GM21515 (cell line): Measurements from ENCODE around the gene HTR5A.
"Not testable (repeated sequence)": the region's sequence is repeated elsewhere in the genome, so short reads cannot be mapped to it uniquely, and the experiment has no call there.

Experiments
- ATAC-seq: cut with Tn5 transposase; IDR thresholded peaks from one replicate; pipeline ENCODE4 v1.9.1; 2021; ENCODE audit not compliant: unreplicated experiment

The HTR5A gene

DNA sequence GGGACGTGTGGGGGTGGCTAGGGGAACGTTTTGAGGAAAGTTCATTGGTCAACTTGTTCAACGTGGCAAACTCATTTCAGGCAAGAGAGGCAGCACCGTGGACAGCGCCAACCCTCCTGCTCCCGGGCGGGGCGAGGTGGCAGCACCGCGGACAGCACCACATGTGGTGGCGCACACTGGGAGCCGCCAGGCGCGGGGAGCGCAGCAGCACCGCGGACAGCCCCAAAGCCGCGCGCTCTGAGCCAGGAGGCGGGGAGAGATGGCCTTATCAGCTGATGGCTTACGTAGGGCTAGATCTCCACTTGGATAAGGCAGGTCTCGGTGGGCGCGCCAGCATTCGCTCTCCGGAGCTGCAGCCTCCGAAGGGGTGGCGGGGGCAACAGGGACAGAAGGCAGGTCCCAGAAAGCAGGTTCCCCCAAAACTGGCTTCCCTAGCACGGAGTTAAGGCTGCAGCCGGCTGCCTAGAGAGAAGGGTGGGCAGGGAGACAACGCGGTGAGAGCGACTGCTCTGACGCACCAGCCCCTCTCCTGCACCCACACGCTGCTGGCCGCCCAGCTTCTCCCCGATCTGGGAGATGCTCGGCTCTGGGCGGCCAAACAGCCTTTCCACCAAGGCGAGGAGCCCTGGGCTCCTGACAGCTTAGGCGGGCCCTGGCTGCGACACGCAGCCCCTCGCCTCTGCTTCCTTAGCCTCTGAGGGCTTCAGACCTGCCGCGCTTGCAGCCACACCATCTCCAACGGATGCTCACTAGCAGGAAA lies at the start of gene HTR5A:
HTR5A (plus strand) TSS at position 333 of the 760 bp plus-strand sequence. CDS start 576 bp downstream, outside the sequence.
- ATAC-seq, result peak; percentile 95

DNA sequence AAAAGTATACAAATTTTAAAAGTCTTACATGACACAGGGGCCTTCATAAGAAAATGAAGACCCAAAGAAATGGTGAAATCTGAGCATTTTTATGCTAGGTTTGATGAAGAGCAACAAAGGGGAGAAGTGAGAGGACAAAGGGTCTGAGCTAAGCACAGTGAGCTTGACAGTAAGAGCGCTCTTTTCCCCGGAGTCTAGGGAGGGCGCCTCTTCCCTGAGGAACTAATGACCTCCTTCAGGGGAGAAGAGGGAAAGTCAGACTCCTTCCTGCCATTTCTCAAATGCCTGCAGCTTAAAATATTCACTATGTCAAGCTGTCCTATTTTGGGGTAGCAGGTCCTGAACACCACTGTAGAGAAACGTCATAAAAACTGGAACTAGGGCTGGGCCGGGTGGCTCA lies 49.1 kb upstream of the HTR5A start:
- no peak for ATAC-seq

DNA sequence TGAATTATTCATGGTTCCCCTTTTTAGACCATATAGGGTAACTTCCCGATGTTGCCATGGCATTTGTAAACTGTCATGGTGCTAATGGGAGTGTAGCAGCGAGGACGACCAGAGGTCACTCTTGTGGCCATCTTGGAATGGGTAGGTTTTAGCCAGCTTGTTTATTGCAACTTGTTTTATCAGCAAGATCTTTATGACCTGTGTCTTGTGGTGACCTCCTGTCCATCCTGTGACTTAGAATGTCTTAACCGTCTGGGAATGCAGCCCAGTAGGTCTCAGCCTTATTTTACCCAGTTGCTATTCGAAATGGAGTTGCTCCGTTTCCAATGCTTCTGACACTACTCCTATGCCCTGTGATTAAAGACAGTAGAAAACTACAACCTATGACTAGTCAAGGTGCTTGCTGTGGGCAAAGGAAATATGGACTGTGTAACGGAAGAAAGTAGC lies 48.4 kb upstream of the HTR5A start:
- ATAC-seq, result no peak

DNA sequence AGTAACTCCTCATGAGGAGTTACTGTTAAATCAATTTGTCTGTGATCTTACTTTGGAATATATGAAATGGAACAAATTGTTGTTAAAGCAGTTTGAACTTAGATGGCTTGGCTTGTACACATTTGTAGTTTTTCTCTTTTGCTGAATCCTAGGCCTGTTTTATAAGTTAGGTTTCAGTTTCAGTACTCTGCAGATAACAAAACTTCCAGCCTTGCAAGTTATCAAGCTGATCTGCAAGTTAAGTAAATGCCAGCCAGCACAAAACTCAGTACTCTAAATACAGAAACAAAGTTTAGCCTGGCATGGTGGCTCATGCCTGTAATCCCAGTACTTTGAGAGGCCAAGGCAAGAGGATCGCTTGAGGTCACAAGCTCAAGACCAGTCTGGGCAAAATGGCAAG lies 42.2 kb upstream of the HTR5A start:
- no peak for ATAC-seq

DNA sequence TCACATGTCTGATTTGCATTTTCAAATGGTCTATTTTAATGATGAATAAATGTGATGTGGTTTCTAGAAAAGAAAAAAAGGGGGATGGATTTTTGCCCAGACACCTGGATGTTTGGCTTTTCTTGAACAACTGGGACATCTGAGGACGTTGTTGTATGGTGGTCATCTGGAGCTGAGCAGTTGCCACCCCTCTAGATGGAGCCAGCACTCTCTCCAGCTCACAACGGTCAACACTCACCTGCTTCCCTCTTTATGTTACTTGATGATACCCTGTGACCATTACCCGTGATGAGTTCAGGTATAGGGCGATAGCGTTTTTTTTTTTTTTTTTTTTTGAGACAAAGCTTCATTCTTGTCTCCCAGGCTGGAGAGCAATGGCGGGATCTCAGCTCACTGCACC lies 37.1 kb upstream of the HTR5A start:
- no peak for ATAC-seq

DNA sequence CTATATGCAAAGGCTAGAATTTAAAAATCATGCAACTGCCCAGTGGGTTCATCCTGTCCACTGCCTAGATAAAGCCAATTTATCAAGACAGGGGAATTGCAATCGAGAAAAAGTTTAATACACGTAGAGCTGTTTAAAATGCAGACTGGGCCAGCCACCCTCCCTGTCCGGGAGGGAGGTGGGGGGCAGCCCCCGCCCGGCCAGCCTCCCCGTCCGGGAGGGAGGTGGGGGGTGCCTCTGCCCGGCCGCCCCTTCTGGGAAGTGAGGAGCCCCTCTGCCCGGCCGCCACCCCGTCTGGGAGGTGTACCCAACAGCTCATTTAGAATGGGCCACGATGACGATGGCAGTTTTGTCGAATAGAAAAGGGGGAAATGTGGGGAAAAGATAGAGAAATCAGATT lies 35.6 kb upstream of the HTR5A start:
- ATAC-seq, result not testable (repeated sequence)

DNA sequence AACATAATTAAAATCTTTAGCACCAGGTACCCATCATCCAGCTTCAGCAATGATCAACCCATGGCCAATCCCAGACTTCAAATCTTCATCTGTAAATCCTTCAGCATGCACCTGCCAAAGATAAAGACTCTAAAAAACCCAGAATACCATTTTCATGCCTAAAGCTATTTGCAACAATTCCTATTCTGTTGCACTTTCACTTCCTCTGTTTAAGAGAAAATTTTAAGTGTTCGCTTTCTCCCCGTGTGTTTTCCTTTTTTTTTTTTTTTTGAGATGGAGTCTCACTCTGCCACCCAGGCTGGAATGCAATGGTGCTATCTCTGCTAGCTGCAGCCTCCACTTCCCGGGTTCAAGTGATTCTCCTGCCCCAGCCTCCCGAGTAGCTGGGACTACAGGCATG lies 31.8 kb upstream of the HTR5A start:
- no peak for ATAC-seq

DNA sequence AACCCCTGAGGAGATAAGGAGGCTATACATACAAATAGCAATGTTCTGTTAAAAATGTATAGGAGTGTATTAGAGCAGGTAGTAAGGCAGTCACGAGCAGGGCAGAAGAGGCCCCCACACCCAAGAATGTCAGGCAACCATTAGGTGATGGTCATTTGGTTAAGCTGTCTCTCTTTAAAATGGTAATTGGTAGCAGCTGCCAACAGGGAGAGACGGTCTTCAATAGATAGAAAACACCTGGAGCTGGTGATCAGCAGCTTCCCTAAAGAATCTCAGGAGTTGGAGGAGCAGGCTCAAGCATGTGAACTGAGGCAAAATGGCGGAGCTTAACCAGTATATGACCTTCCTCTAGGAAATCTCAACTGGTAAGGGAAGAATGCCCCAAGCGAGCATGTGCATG lies 26.4 kb upstream of the HTR5A start:
- no peak for ATAC-seq

DNA sequence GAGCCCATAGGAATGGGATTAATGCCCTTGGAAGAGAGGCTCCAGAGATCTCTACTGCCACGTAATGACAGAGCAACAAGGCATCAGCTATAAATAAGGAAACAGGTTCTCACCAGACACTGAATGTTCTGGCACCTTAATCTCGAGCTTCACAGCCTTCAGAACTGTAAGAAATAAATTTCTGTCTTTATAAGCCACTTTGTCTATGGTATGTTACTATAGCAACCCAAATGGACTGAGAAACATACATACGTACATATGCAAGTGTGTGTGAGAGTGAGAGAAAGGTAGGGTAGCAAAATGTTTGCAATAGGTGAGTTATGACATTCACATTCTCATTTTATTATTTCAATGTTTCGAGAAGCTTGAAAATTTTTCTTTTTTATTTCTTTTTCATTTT lies 22.1 kb upstream of the HTR5A start:
- ATAC-seq, result no peak

DNA sequence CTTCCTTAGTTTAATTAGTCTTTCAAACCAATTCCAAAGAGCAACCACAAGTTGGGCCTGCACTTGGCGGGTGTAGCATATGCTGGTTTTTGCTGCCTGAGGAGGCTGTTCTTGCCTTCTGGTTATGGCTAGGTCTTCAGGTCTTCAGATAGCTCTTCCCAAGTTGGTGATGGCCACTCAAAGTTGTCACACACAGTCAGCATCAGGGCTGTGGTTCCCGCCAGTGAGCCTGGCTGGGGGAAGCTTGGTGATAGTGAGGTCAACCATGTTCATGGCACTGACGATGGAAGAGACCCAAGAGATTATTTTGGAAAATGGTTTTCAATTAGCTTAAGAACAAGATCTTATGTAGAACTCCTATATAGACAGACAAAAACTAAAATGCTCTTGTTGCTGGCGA lies 18.8 kb upstream of the HTR5A start:
- no peak for ATAC-seq

DNA sequence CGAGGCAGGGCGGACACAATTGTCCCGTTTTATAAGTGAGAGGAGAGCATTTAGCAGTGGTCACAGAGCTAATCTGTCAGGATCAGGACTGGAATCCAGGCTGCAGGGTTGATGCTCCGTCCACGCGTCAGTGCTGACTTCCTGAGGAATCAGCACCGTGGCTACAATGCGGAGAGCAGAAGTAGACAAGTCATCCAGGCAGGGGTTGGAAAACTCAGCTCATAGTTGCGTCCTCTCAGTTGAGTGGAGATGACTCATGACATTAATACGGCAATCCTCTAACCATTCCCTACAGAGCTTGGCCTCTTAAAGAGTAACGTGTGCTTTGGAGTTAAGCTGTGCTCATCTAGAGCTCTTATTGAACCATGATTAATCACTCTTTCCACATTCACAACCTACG lies 17.1 kb upstream of the HTR5A start:
- no peak for ATAC-seq

DNA sequence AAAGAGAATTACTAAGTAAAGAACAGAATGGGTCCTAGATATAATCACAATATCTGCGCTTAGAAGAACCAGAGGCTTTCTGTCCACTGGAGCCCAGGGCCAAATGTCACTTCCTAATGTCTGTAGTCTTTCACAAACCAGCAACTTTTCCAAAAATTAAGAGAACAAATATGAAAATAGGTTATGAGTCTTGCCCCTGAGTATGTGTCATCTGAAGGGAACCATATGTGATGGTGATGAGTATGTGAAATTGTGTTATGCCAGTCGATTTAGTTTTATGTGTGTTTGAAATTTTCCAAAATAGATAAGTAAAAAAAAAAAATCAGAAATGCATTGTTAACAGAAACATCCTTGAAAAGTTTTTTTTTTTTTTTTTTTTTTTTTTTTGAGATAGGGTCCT lies 15.4 kb upstream of the HTR5A start:
- ATAC-seq, result no peak

DNA sequence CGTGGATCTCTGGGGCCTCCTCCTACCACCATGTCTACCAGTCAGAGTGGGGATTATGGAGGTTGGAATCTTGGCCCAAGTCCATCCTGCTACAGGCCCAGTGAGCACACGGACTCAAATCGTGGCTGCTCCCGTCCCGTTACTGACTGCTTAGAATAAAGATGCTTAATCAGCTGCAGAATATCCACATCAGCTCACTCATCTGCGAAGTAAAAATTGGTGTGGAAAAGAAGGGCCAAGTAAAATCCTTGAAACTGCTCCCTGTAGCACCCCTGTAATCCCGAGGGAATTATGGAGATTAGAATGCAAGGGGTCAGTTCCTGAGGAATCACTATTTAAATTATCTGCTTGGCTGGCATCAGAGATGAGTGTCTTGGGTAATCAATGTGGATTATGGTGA lies 13.0 kb upstream of the HTR5A start:
- no peak for ATAC-seq

DNA sequence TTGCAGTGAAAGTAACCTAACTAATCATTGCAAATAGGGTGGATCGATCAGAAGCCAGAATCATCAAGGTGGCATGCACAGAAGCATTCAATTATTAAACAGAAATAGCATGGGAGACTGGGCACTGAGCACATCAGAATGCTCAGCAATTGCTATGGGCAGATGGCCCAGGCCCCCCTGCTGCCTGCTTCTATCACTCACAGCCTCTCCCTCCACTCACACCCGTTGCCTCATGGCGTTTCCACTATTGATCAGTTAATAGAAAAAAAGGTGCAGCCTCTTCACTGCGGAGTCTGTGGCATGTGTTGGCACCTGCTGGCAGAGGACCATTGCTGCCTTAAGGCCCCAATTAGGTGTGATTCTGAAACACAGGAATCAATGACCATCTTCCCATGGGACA lies 11.2 kb upstream of the HTR5A start:
- ATAC-seq, result no peak

DNA sequence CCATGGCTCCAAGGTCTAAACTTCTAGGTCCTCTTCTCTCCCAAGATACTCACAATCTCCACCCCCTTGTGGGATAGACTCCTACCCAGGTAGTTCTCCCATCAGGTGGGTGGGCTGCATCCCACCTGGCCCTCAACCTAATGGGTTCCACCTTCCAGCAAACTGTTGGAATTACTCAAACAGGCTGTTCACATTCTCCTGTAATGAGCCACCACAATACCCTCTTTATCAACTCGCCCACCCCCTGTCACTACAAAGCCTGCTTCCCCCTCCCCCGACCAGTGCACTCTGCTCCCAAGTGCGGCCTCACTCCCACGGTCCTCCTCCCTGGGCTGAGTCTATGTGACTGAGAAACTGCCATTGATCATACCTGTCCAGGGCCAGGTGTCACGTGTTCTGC lies 10.4 kb upstream of the HTR5A start:
- ATAC-seq, result no peak

DNA sequence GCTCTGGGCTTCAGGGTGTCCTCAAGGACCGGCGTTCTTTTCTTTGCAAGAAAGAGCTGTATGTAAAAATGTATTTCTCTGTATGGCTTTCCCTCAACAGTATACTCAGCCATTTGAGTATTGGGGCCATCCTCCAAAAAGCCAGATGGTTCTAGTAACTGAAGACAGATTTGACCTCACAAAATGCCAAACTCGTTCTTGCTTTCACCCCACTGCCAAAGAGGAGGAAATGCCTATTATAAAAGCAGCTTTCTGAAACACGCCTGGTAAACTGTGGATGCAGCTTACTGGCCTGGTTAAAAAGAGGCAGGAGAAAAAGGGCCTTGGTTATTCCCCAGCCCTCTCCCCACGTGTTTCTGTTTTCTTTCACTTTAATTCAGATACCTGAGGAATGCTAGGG lies 7.7 kb upstream of the HTR5A start:
- no peak for ATAC-seq

DNA sequence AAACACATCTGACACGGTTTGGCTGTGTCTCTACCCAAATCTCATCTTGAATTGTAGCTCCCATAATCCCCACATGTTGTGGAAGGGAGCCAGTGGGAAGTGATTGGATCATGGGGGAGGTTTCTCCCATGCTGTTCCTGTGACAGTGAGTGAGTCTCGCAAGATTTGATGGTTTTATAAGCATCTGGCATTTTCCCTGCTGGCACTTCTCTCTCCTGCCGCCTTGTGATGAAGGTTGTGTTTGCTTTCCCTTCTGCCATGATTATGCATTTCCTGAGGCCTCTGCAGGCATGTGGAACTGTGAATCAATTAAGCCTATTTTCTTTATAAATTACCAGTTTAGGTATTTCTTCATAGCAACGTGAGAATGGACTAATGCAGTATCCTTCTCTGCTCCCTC lies 5.9 kb upstream of the HTR5A start:
- ATAC-seq, result no peak

DNA sequence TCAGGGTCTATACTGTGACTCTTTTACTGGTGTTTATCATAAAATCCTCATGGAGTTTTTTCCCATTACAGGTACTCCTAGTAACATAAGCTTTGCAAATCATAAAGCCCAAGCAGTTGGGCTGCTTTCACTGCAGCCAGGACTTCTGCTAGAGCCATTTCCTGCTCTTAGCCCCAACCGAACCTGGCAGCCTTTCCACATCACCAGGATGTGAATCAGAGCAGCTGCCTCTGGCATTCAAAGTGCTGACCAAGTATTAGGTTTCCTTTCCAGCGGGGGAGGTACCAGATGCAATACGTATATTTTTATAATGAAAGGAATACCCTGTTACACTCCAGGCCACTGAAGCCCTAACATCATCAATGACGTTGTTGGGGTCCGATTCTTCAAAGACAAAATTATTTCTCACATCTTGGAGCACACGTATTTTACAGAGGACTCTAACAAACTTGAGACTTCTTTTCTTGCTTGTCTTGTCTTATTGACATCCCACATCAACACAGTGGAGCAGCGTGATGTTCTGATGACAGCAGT lies 3.6 kb upstream of the HTR5A start:
- no peak for ATAC-seq

DNA sequence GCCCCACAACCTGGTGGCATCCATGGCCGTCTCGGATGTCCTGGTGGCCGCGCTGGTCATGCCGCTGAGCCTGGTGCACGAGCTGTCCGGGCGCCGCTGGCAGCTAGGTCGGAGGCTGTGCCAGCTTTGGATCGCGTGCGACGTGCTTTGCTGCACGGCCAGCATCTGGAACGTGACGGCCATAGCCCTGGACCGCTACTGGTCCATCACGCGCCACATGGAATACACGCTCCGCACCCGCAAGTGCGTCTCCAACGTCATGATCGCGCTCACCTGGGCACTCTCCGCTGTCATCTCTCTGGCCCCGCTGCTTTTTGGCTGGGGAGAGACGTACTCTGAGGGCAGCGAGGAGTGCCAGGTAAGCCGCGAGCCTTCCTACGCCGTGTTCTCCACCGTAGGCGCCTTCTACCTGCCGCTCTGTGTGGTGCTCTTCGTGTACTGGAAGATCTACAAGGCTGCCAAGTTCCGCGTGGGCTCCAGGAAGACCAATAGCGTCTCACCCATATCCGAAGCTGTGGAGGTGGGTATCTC lies 1.1 kb downstream of the HTR5A start:
- no peak for ATAC-seq

DNA sequence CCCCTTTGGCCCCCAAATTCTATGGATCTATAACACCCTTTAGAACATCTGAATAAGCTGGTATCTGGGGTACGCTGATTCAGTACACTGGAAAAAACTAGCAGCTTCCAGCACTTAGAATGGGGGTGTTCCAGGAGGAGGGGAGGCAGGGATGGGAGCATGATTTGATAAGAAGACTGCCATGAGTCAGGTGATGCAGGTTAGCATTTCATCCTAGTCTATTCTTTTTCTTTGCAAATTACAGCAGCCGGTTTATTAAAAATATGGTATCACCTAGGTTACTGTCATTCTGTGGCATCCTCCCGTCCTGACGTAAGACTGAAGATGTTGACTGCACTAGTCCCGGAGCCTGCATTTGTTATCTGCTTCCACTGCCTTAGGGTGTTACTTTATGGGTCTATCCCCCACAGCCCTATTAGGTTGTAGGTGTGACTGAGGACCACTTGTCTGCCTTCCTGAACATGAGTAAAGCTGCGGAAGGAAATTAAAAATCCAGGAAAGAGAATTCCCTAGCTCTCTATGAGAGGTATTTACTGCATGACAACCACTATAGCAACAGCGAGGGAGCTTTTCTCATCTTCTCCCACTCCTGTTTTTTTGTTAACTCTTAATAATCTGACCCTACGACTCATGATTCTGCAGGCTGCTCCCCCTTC lies 1.9 kb downstream of the HTR5A start:
- ATAC-seq, result no peak

DNA sequence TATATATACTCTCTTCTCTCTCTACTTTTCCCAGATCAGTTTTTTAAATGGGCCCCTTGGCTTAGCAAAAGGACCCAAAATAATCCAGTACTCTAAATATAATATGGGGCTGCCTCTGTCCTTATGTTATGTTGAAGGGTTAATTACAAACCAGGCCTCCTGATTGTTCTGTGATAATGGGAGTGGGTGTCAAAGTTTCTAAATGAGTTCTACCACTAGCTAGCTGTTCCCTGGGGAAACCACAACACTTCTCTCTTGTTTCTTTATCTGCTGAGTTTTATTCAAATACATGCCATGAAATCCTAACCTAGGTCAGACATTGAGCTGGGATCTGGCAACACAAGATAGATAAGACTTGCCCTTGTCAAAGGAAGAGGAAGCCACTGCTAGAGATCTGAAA lies 3.8 kb downstream of the HTR5A start:
- ATAC-seq, result no peak

DNA sequence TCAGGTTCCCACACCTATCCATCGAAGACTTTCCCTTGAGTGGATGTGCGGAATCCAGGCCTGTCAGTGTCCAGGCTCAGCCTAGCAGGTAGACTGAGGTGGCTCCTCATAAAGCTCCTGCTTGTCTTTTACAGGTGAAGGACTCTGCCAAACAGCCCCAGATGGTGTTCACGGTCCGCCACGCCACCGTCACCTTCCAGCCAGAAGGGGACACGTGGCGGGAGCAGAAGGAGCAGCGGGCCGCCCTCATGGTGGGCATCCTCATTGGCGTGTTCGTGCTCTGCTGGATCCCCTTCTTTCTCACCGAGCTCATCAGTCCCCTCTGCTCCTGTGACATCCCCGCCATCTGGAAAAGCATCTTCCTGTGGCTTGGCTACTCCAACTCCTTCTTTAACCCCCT lies 13.9 kb downstream of the HTR5A start:
- ATAC-seq, result no peak
